ENCODE data around the gene SLC7A10. TPM values are rescaled to one million over a fixed set of nuclear protein-coding genes. Genes with fewer than 3 reads are reported as not detected.

SLC7A10 gene
- total RNA-seq, 1 donor from 2014 or later: not detected

- no peak for DNase-seq (ENCODE audit: low spot score)
- no peaks in the 10 kb centered on the region for H3K4me1 Mint-ChIP-seq (ENCODE audit: low read depth)
- intact Hi-C loops (cut with micrococcal nuclease): no loop called here
- no peaks in the 10 kb centered on the region for H3K36me3 Mint-ChIP-seq (ENCODE audit: low read depth)
- H3K27me3 Mint-ChIP-seq (ENCODE audit: low read depth): no peaks in the 10 kb centered on the region
- no peaks in the 10 kb centered on the region for H3K9me3 Mint-ChIP-seq
- H3K27ac Mint-ChIP-seq: no peak overlapping the region
- no peak overlapping the region for H3K4me3 Mint-ChIP-seq (ENCODE audit: low read depth)
Observed at GRCh38 chr19:33205531-33206260, 20.0 kb downstream of the SLC7A10 start.

- Mint-ChIP-seq H3K27me3 (ENCODE audit: low read depth) (no peaks in the 10 kb centered on the region), H3K4me1 (ENCODE audit: low read depth) (no peaks in the 10 kb centered on the region), H3K36me3 (ENCODE audit: low read depth) (no peaks in the 10 kb centered on the region), H3K27ac (no peak overlapping the region), H3K4me3 (ENCODE audit: low read depth) (no peak overlapping the region), H3K9me3 (no peaks in the 10 kb centered on the region)
- no peak for DNase-seq (ENCODE audit: low spot score)
- intact Hi-C loops (cut with micrococcal nuclease): no loop called here
Observed at GRCh38 chr19:33205110-33205509, 20.5 kb downstream of the SLC7A10 start.

GRCh38 chr19:33204136-33204973, 21.3 kb downstream of the SLC7A10 start:
- H3K9me3 Mint-ChIP-seq: no peaks in the 10 kb centered on the region
- DNase-seq (ENCODE audit: low spot score): no peak
- no peak overlapping the region for H3K4me3 Mint-ChIP-seq (ENCODE audit: low read depth)
- no peaks in the 10 kb centered on the region for H3K27me3 Mint-ChIP-seq (ENCODE audit: low read depth)
- no peak overlapping the region for H3K27ac Mint-ChIP-seq
- H3K36me3 Mint-ChIP-seq (ENCODE audit: low read depth): no peaks in the 10 kb centered on the region
- no peaks in the 10 kb centered on the region for H3K4me1 Mint-ChIP-seq (ENCODE audit: low read depth)
- intact Hi-C loops (cut with micrococcal nuclease): no loop called here

DNA sequence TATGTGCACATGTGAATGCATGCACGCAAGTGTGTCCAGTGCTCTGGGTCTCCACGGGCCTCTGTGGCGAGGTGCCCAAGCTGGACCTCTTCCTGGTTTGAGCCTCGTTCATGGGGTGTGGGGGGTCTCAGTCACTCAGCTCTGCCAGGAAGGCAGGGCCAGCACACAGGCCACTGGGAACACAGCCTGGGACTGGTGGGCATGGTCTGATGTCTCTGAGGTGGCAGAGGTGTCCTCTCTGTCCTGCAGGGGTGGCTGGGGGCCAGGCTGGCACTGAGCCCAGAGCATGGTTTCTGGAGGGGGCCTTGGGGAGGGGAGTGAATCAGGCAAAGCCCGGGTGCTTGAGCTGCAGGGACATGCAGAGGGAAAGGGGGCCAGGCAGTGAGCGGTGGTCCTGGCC, 22.1 kb downstream of the SLC7A10 start:
- intact Hi-C loops (cut with micrococcal nuclease): no loop called here
- DNase-seq (ENCODE audit: low spot score): no peak
- no peaks in the 10 kb centered on the region for H3K27me3 Mint-ChIP-seq (ENCODE audit: low read depth)
- H3K4me1 Mint-ChIP-seq (ENCODE audit: low read depth): no peaks in the 10 kb centered on the region
- H3K9me3 Mint-ChIP-seq: no peaks in the 10 kb centered on the region
- no peaks in the 10 kb centered on the region for H3K36me3 Mint-ChIP-seq (ENCODE audit: low read depth)
- H3K4me3 Mint-ChIP-seq (ENCODE audit: low read depth): no peak overlapping the region
- H3K27ac Mint-ChIP-seq: no peak overlapping the region

GRCh38 chr19:33202546-33203507, 22.8 kb downstream of the SLC7A10 start:
- H3K36me3 Mint-ChIP-seq (ENCODE audit: low read depth): no peaks in the 10 kb centered on the region
- no peaks in the 10 kb centered on the region for H3K27me3 Mint-ChIP-seq (ENCODE audit: low read depth)
- no peak overlapping the region for H3K4me3 Mint-ChIP-seq (ENCODE audit: low read depth)
- no peak for DNase-seq (ENCODE audit: low spot score)
- no peak overlapping the region for H3K27ac Mint-ChIP-seq
- intact Hi-C loops (cut with micrococcal nuclease): no loop called here
- no peaks in the 10 kb centered on the region for H3K4me1 Mint-ChIP-seq (ENCODE audit: low read depth)
- H3K9me3 Mint-ChIP-seq: no peaks in the 10 kb centered on the region

- no peaks in the 10 kb centered on the region for H3K4me1 Mint-ChIP-seq (ENCODE audit: low read depth)
- intact Hi-C loops (cut with micrococcal nuclease): no loop called here
Observed at GRCh38 chr19:33201886-33202545, 23.6 kb downstream of the SLC7A10 start.

DNA sequence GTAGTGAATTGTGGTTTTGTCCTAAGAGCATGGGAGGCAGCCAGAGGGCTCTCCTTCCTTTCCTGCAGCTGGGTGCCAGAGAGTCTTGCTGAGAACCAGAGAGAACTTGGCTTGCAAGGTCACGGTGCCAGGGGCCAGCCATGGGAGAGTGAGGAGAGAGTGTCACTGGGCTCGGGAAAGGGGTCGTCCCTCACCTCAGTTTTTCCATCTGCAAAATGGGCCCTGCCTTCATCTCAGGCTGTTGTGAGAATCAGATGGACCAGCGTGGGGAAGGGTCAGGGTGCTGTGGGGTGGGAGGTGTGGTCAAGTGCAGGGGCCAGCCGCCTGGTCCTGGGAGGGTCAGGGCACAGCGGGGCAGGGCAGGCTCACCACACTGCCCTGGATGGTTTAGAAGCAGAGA, 24.2 kb downstream of the SLC7A10 start:
- H3K9me3 Mint-ChIP-seq: no peaks in the 10 kb centered on the region
- intact Hi-C loops (cut with micrococcal nuclease): no loop called here
- H3K27me3 Mint-ChIP-seq (ENCODE audit: low read depth): peaks cover 6% of the 10 kb centered on the region
- no peak overlapping the region for H3K27ac Mint-ChIP-seq
- H3K4me3 Mint-ChIP-seq (ENCODE audit: low read depth): no peak overlapping the region
- no peak for DNase-seq (ENCODE audit: low spot score)
- H3K4me1 Mint-ChIP-seq (ENCODE audit: low read depth): no peaks in the 10 kb centered on the region
- no peaks in the 10 kb centered on the region for H3K36me3 Mint-ChIP-seq (ENCODE audit: low read depth)

More at GRCh38 chr19:33201886-33202545, 23.6 kb downstream of the SLC7A10 start:
- Mint-ChIP-seq H3K9me3 (no peaks in the 10 kb centered on the region), H3K4me3 (ENCODE audit: low read depth) (no peak overlapping the region), H3K27me3 (ENCODE audit: low read depth) (peaks cover under 1% of the 10 kb centered on the region), H3K27ac (no peak overlapping the region), H3K36me3 (ENCODE audit: low read depth) (no peaks in the 10 kb centered on the region)
- DNase-seq (ENCODE audit: low spot score): no peak

DNA sequence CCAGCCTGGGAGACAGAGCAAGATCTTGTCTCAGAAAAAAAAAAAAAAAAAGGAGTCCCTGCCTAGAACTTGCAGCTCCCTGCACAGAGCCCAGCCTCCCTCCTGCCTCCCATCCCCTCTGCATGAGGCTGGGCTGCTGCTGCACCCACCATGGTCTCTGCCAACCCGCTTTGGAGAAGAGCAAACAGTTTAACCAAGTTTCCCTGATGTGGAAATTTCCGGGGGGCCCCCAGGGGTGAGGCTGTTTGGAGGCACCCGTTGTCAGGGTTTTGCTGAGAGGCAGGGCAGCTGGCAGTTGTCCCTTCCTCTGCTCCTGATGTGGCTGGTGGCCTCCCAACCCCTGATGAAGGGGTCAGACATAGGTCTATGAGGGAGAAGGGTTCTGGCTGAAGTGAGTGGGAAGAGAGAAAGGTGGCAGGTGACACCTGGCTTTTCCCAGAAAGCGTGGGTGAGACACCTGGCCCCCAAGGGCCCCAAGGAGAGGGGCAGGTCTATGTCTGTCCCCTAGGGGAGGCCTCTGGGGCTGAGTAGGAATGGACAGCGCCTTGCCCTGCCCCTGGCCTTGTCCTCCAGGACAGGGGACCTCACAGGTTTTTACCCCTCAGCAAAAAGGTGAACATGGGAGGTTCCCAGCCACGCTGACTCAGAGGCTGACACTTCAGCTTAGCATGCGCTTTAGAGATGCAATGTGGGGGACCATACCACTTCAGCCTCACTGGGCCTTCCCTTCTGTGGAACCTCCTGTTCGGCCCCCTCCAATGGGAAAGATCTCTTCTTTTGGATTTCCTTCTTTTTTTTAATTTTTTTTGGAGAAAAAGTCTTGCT, 26.0 kb downstream of the SLC7A10 start:
- no peaks in the 10 kb centered on the region for H3K4me1 Mint-ChIP-seq (ENCODE audit: low read depth)
- no peak overlapping the region for H3K27ac Mint-ChIP-seq
- no peaks in the 10 kb centered on the region for H3K36me3 Mint-ChIP-seq (ENCODE audit: low read depth)
- no peak for DNase-seq (ENCODE audit: low spot score)
- no peak overlapping the region for H3K4me3 Mint-ChIP-seq (ENCODE audit: low read depth)
- H3K27me3 Mint-ChIP-seq (ENCODE audit: low read depth): peaks cover 12% of the 10 kb centered on the region
- H3K9me3 Mint-ChIP-seq: no peaks in the 10 kb centered on the region
- intact Hi-C loops (cut with micrococcal nuclease): no loop called here

DNA sequence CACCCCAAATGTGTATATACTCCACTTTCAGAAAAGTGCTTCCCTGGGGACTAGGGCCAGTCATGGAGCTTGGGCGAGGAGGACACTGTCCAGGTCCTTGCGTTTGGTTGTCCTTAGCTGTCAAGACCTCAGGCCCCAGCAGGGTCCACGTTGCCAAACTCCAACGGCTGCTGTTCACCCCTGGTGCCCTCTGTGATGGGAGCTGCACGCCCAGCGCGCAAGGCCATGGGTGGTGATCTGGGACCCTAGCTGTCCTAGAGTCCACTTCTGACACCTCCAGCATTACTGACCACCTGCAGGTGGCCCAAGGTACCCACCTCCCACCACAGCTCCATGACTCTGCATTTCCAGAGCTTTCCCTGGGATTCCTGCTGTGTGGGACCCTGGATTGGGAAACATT, 27.5 kb downstream of the SLC7A10 start:
- DNase-seq (ENCODE audit: low spot score): no peak
- Mint-ChIP-seq H3K4me1 (ENCODE audit: low read depth) (no peaks in the 10 kb centered on the region), H3K27ac (no peak overlapping the region), H3K27me3 (ENCODE audit: low read depth) (peaks cover 19% of the 10 kb centered on the region), H3K36me3 (ENCODE audit: low read depth) (no peaks in the 10 kb centered on the region), H3K9me3 (no peaks in the 10 kb centered on the region), H3K4me3 (ENCODE audit: low read depth) (no peak overlapping the region)
- intact Hi-C loops (cut with micrococcal nuclease): no loop called here

GRCh38 chr19:33197591-33198000, 28.1 kb downstream of the SLC7A10 start:
- no peaks in the 10 kb centered on the region for H3K9me3 Mint-ChIP-seq
- no peak overlapping the region for H3K27ac Mint-ChIP-seq
- intact Hi-C loops (cut with micrococcal nuclease): no loop called here
- H3K27me3 Mint-ChIP-seq (ENCODE audit: low read depth): peaks cover 25% of the 10 kb centered on the region
- H3K4me1 Mint-ChIP-seq (ENCODE audit: low read depth): no peaks in the 10 kb centered on the region
- no peaks in the 10 kb centered on the region for H3K36me3 Mint-ChIP-seq (ENCODE audit: low read depth)
- H3K4me3 Mint-ChIP-seq (ENCODE audit: low read depth): no peak overlapping the region
- DNase-seq (ENCODE audit: low spot score): no peak

GRCh38 chr19:33196446-33197193, 29.0 kb downstream of the SLC7A10 start:
- H3K4me1 Mint-ChIP-seq (ENCODE audit: low read depth): no peaks in the 10 kb centered on the region
- H3K36me3 Mint-ChIP-seq (ENCODE audit: low read depth): no peaks in the 10 kb centered on the region
- no peak overlapping the region for H3K27ac Mint-ChIP-seq
- no peak overlapping the region for H3K4me3 Mint-ChIP-seq (ENCODE audit: low read depth)
- H3K27me3 Mint-ChIP-seq (ENCODE audit: low read depth): peaks cover 34% of the 10 kb centered on the region
- H3K9me3 Mint-ChIP-seq: no peaks in the 10 kb centered on the region
- no peak for DNase-seq (ENCODE audit: low spot score)
- intact Hi-C loops (cut with micrococcal nuclease): no loop called here
